Measurements from ENCODE around the gene CERS6. TPM values are rescaled to one million over a fixed set of nuclear protein-coding genes. Genes with fewer than 3 reads are reported as not detected.

The CERS6 gene
- total RNA-seq, 4 donors from 2014 or later, result 45.0 to 61.2 (median 56.4) TPM

GRCh38 chr2:168424112-168424951, 31.7 kb upstream of the CERS6 start:
- WGBS, 2 donors (ENCODE audit: low coverage in 1 of 2), result 37 to 61% methylated on average over 2 of the region's 2 CpGs
- H3K4me1 ChIP-seq, result no peaks in the 10 kb centered on the region
- TF ChIP-seq POLR2AphosphoS5 (IDR thresholded peaks at IDR 0.05) (no peak), POLR2A (IDR thresholded peaks at IDR 0.05) (no peak), EP300 (IDR thresholded peaks at IDR 0.05) (no peak), CTCF (IDR thresholded peaks at IDR 0.05) (no peak)
- H3K27ac ChIP-seq, result no peak overlapping the region
- H3K27me3 ChIP-seq, result no peaks in the 10 kb centered on the region
- no peak overlapping the region for H3K4me3 ChIP-seq
- no peaks in the 10 kb centered on the region for H3K9me3 ChIP-seq
- ATAC-seq, result no peak
- no peaks in the 10 kb centered on the region for H3K36me3 ChIP-seq

- 78 to 91% methylated on average over 3 of the region's 3 CpGs for WGBS, 2 donors (ENCODE audit: low coverage in 1 of 2)
- TF ChIP-seq CTCF (IDR thresholded peaks at IDR 0.05), result no peak
- no peak for TF ChIP-seq EP300 (IDR thresholded peaks at IDR 0.05)
- TF ChIP-seq POLR2AphosphoS5 (IDR thresholded peaks at IDR 0.05), result no peak
- TF ChIP-seq POLR2A (IDR thresholded peaks at IDR 0.05), result no peak
- H3K27ac ChIP-seq, result no peak overlapping the region
- H3K4me1 ChIP-seq, result no peaks in the 10 kb centered on the region
- H3K27me3 ChIP-seq, result no peaks in the 10 kb centered on the region
- H3K36me3 ChIP-seq, result no peaks in the 10 kb centered on the region
- no peak for ATAC-seq
- no peak overlapping the region for H3K4me3 ChIP-seq
- no peaks in the 10 kb centered on the region for H3K9me3 ChIP-seq
Observed at GRCh38 chr2:168424971-168425370, 31.1 kb upstream of the CERS6 start.

GRCh38 chr2:168426861-168427260, 29.2 kb upstream of the CERS6 start:
- WGBS, 2 donors (ENCODE audit: low coverage in 1 of 2), result 93 to 98% methylated on average over 2 of the region's 2 CpGs
- Histone ChIP-seq H3K27ac (no peak overlapping the region), H3K4me1 (no peaks in the 10 kb centered on the region), H3K27me3 (no peaks in the 10 kb centered on the region), H3K4me3 (no peak overlapping the region), H3K9me3 (no peaks in the 10 kb centered on the region), H3K36me3 (no peaks in the 10 kb centered on the region)
- no peak for ATAC-seq
- TF ChIP-seq POLR2AphosphoS5 (IDR thresholded peaks at IDR 0.05), result no peak
- no peak for TF ChIP-seq EP300 (IDR thresholded peaks at IDR 0.05)
- no peak for TF ChIP-seq POLR2A (IDR thresholded peaks at IDR 0.05)
- no peak for TF ChIP-seq CTCF (IDR thresholded peaks at IDR 0.05)

GRCh38 chr2:168427451-168427850, 28.6 kb upstream of the CERS6 start:
- 60% methylated on average over 3 of the region's 3 CpGs; no CpG with 5 or more reads in 1 of the 2 donors for WGBS, 2 donors (ENCODE audit: low coverage in 1 of 2)
- Histone ChIP-seq H3K27me3 (no peaks in the 10 kb centered on the region), H3K4me1 (no peaks in the 10 kb centered on the region), H3K9me3 (no peaks in the 10 kb centered on the region), H3K27ac (no peak overlapping the region), H3K36me3 (no peaks in the 10 kb centered on the region), H3K4me3 (no peak overlapping the region)
- no peak for TF ChIP-seq EP300 (IDR thresholded peaks at IDR 0.05)
- no peak for TF ChIP-seq POLR2A (IDR thresholded peaks at IDR 0.05)
- no peak for TF ChIP-seq CTCF (IDR thresholded peaks at IDR 0.05)
- TF ChIP-seq POLR2AphosphoS5 (IDR thresholded peaks at IDR 0.05), result no peak
- ATAC-seq, result no peak

- no peak for ATAC-seq
- WGBS, 2 donors (ENCODE audit: low coverage in 1 of 2), result 92 to 96% methylated on average over 2 to 3 of the region's 3 CpGs
- H3K9me3 ChIP-seq, result no peaks in the 10 kb centered on the region
Observed at GRCh38 chr2:168428431-168428830, 27.6 kb upstream of the CERS6 start.

More at GRCh38 chr2:168428431-168428830, 27.6 kb upstream of the CERS6 start:
- no peaks in the 10 kb centered on the region for H3K27me3 ChIP-seq
- no peaks in the 10 kb centered on the region for H3K4me1 ChIP-seq
- no peak overlapping the region for H3K4me3 ChIP-seq
- H3K27ac ChIP-seq, result no peak overlapping the region
- TF ChIP-seq CTCF (IDR thresholded peaks at IDR 0.05) (no peak), EP300 (IDR thresholded peaks at IDR 0.05) (no peak), POLR2A (IDR thresholded peaks at IDR 0.05) (no peak), POLR2AphosphoS5 (IDR thresholded peaks at IDR 0.05) (no peak)
- no peaks in the 10 kb centered on the region for H3K36me3 ChIP-seq
